ENCODE results near the gene KCNIP1. TPM values are rescaled to one million over a fixed set of nuclear protein-coding genes. Genes with fewer than 3 reads are reported as not detected.

Gene KCNIP1
- total and polyA plus RNA-seq, 2 experiments from 2014 or later, result 0.43 to 0.80 TPM

- 81% methylated on average over 5 of the region's 5 CpGs for WGBS (ENCODE audit: low lambda C conversion rate, missing lambda C conversion rate)
- no peak for TF ChIP-seq CTCF (IDR thresholded peaks at IDR 0.05; ENCODE audit: poor library complexity)
- no peak for TF ChIP-seq EZH2phosphoT487 (IDR thresholded peaks at IDR 0.05; ENCODE audit: low read depth, severe bottlenecking, unreplicated experiment)
- TF ChIP-seq EZH2 (IDR thresholded peaks at IDR 0.05; ENCODE audit: borderline replicate concordance), result no peak
- Histone ChIP-seq H3K9me3 (ENCODE audit: low read depth) (no peaks in the 10 kb centered on the region), H3K79me2 (no peaks in the 10 kb centered on the region), H3K4me1 (ENCODE audit: insufficient read depth) (peaks cover 3% of the 10 kb centered on the region), H3K27me3 (peaks cover 21% of the 10 kb centered on the region), H3K4me3 (no peak overlapping the region), H3K4me2 (no peak overlapping the region), H2AFZ (no peak overlapping the region), H3K9me2 (replicated peaks; ENCODE audit: insufficient read depth) (no peaks in the 10 kb centered on the region), H3K36me3 (replicated peaks; ENCODE audit: insufficient read depth, low read depth) (no peaks in the 10 kb centered on the region), H4K20me1 (ENCODE audit: insufficient read depth, poor library complexity, severe bottlenecking) (no peaks in the 10 kb centered on the region), H3K27ac (no peak overlapping the region)
- DNase-seq (ENCODE audit: low spot score), result no peak
Observed at GRCh38 chr5:170508036-170508435, 4.2 kb downstream of the KCNIP1 start.

- no peaks in the 10 kb centered on the region for H3K79me2 ChIP-seq
- no peak overlapping the region for H3K27ac ChIP-seq
- H3K36me3 ChIP-seq (replicated peaks; ENCODE audit: insufficient read depth, low read depth), result no peaks in the 10 kb centered on the region
- H3K4me1 ChIP-seq (ENCODE audit: insufficient read depth), result peaks cover 3% of the 10 kb centered on the region
- no peaks in the 10 kb centered on the region for H3K9me3 ChIP-seq (ENCODE audit: low read depth)
- no peak overlapping the region for H2AFZ ChIP-seq
- WGBS (ENCODE audit: low lambda C conversion rate, missing lambda C conversion rate), result 71% methylated on average over 8 of the region's 8 CpGs
- no peak for TF ChIP-seq EZH2 (IDR thresholded peaks at IDR 0.05; ENCODE audit: borderline replicate concordance)
- peak; percentile 8 for TF ChIP-seq CTCF (IDR thresholded peaks at IDR 0.05; ENCODE audit: poor library complexity)
- no peak for TF ChIP-seq EZH2phosphoT487 (IDR thresholded peaks at IDR 0.05; ENCODE audit: low read depth, severe bottlenecking, unreplicated experiment)
- no peaks in the 10 kb centered on the region for H4K20me1 ChIP-seq (ENCODE audit: insufficient read depth, poor library complexity, severe bottlenecking)
- H3K9me2 ChIP-seq (replicated peaks; ENCODE audit: insufficient read depth), result no peaks in the 10 kb centered on the region
- H3K27me3 ChIP-seq, result peaks cover 17% of the 10 kb centered on the region
- H3K4me2 ChIP-seq, result no peak overlapping the region
- DNase-seq (ENCODE audit: low spot score), result no peak
- no peak overlapping the region for H3K4me3 ChIP-seq
Observed at GRCh38 chr5:170508660-170509347, 5.0 kb downstream of the KCNIP1 start.

GRCh38 chr5:170509348-170509660 lies 5.5 kb downstream of the KCNIP1 start:
- WGBS (ENCODE audit: low lambda C conversion rate, missing lambda C conversion rate), result 94% methylated on average over 1 of the region's 1 CpG

More at GRCh38 chr5:170509348-170509660, 5.5 kb downstream of the KCNIP1 start:
- Histone ChIP-seq H3K4me2 (no peak overlapping the region), H3K9me2 (replicated peaks; ENCODE audit: insufficient read depth) (no peaks in the 10 kb centered on the region), H3K9me3 (ENCODE audit: low read depth) (no peaks in the 10 kb centered on the region), H3K4me1 (ENCODE audit: insufficient read depth) (peaks cover 3% of the 10 kb centered on the region), H2AFZ (no peak overlapping the region), H3K27me3 (peaks cover 14% of the 10 kb centered on the region), H3K79me2 (no peaks in the 10 kb centered on the region), H3K4me3 (no peak overlapping the region), H3K27ac (no peak overlapping the region), H4K20me1 (ENCODE audit: insufficient read depth, poor library complexity, severe bottlenecking) (no peaks in the 10 kb centered on the region), H3K36me3 (replicated peaks; ENCODE audit: insufficient read depth, low read depth) (no peaks in the 10 kb centered on the region)
- no peak for TF ChIP-seq CTCF (IDR thresholded peaks at IDR 0.05; ENCODE audit: poor library complexity)
- TF ChIP-seq EZH2phosphoT487 (IDR thresholded peaks at IDR 0.05; ENCODE audit: low read depth, severe bottlenecking, unreplicated experiment), result no peak
- no peak for TF ChIP-seq EZH2 (IDR thresholded peaks at IDR 0.05; ENCODE audit: borderline replicate concordance)
- no peak for DNase-seq (ENCODE audit: low spot score)

Measured in hepatocyte (in vitro differentiated cells).